Activated naive CD8-positive, alpha-beta T cell treated with anti-CD3 and anti-CD28 coated beads, Interleukin-2, amount 10 ng/mL, durations not matched to agents 7 days and 5 days (primary cell): ENCODE data around the gene ERG. TPM values are rescaled to one million over a fixed set of nuclear protein-coding genes. Genes with fewer than 3 reads are reported as not detected.

Experiments
- ATAC-seq: fragments of 150-1000 bp; cut with Tn5 transposase; one replicate; pipeline ENCODE4 v1.10.0; 2021; ENCODE audit warnings: low read depth, moderate library complexity
- POLR2A ChIA-PET: fragments of 350-600 bp; sonication (Branson Sonifier 250); formaldehyde crosslinking; loops from one replicate; lab custom pipeline; 2021; ENCODE audit warnings: antibody characterized with exemption; lab: Charles Lee
- DNase-seq: peaks from one replicate; pipeline ENCODE4 v3.0.0; 2021
- H3K27ac Mint-ChIP-seq: one replicate; pipeline ENCODE4 v1.8.0; 2022; ENCODE audit warnings: mild to moderate bottlenecking, mixed read lengths
- H3K27me3 Mint-ChIP-seq: one replicate; pipeline ENCODE4 v1.8.0; 2022; ENCODE audit warnings: mild to moderate bottlenecking, moderate library complexity, mixed read lengths
- H3K36me3 Mint-ChIP-seq: one replicate; pipeline ENCODE4 v1.8.0; 2021; ENCODE audit warnings: mild to moderate bottlenecking, mixed read lengths
- H3K4me1 Mint-ChIP-seq: one replicate; pipeline ENCODE4 v1.8.0; 2021; ENCODE audit warnings: mixed read lengths
- H3K4me3 Mint-ChIP-seq: one replicate; pipeline ENCODE4 v1.8.0; 2022; ENCODE audit warnings: mild to moderate bottlenecking, moderate library complexity, mixed read lengths
- H3K9me3 Mint-ChIP-seq: one replicate; pipeline ENCODE4 v1.8.0; 2021; ENCODE audit warnings: mixed read lengths
- total RNA-seq, 2 experiments: library from RNA; stranded (reverse); gene quantifications; one replicate each; pipeline ENCODE4 v1.2.3, GENCODE V29; 2021

ERG gene
- total RNA-seq, 2 experiments from 2014 or later, result not detected

DNA sequence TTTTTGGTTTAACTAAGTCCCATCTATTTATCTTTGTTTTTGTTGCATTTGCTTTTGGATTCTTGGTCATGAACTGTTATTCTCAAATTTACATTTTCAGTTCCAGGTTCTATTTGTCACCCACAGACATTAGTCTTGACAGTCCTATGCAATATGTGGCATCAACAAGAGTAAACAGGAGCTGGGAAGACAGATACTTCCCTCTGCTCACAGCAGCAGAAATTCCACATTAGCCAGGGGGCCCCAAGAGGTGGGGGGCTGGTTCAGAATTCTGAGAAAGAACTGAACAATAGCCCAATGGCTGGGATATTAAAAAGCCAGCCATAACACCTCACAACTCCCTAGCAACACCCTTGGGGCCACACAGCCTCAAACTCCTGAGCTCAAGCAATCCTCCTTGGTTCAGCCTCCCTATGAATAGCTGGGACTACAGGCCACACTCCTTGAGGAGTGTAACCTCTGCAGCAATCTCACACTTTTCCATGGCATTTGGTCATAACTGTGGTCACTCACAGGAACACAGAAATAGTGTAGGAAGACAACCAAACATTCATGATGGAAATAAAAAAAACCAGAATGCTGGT, 67.8 kb downstream of the ERG start:
- no peaks in the 10 kb centered on the region for H3K4me1 Mint-ChIP-seq
- ATAC-seq, result no peak
- POLR2A ChIA-PET, result no interaction called here
- H3K36me3 Mint-ChIP-seq, result no peaks in the 10 kb centered on the region
- H3K4me3 Mint-ChIP-seq, result no peak overlapping the region
- no peaks in the 10 kb centered on the region for H3K9me3 Mint-ChIP-seq
- DNase-seq, result no peak
- H3K27me3 Mint-ChIP-seq, result no peaks in the 10 kb centered on the region
- no peak overlapping the region for H3K27ac Mint-ChIP-seq

GRCh38 chr21:38429011-38429410, 69.3 kb downstream of the ERG start:
- no peaks in the 10 kb centered on the region for H3K36me3 Mint-ChIP-seq
- H3K27me3 Mint-ChIP-seq, result no peaks in the 10 kb centered on the region
- POLR2A ChIA-PET, result no interaction called here
- no peak for ATAC-seq
- H3K9me3 Mint-ChIP-seq, result no peaks in the 10 kb centered on the region
- no peak for DNase-seq
- H3K4me1 Mint-ChIP-seq, result no peaks in the 10 kb centered on the region
- no peak overlapping the region for H3K27ac Mint-ChIP-seq
- H3K4me3 Mint-ChIP-seq, result no peak overlapping the region

- no peak overlapping the region for H3K27ac Mint-ChIP-seq
- no peaks in the 10 kb centered on the region for H3K27me3 Mint-ChIP-seq
- ATAC-seq (no peak), DNase-seq (no peak)
- POLR2A ChIA-PET, result no interaction called here
- H3K4me3 Mint-ChIP-seq, result no peak overlapping the region
- no peaks in the 10 kb centered on the region for H3K4me1 Mint-ChIP-seq
- no peaks in the 10 kb centered on the region for H3K36me3 Mint-ChIP-seq
- no peaks in the 10 kb centered on the region for H3K9me3 Mint-ChIP-seq
These were observed 70.1 kb downstream of the ERG start for GRCh38 chr21:38428211-38428610.

DNA sequence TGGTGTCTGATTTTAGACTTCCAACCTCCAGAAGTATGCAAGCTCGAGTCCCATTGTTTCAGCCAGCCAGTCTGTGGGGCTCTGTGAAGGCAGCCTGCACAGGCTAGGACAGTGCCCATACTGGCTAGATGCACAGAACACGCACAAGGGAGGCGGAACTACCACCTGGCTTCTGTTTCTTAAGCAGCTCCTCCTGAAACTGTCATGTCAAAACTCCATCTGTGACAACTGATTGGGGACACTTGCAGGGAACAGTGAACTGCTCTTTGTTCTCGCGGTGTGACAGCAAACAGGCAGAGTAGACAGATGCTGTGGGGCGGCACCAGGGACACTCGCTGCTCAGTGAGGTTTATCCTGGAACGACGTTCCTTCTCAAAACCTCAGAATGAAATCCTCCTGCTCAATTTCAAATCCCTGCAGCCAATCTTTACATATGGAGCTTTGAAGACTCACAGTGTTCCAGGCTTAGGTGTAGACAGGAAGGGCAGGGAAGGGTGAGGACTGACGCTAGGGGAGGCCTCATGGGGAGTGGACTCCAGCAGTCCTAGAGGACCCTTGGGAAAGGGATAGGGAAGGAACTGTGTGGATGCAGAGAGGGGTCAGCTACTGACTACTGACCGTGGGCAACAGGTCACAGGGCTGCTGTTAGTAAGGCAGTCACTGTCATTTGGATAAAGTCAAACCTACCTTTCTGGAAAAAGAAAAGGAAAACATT, 73.8 kb downstream of the ERG start:
- DNase-seq (no peak), ATAC-seq (no peak)
- Mint-ChIP-seq H3K4me1 (no peaks in the 10 kb centered on the region), H3K27ac (no peak overlapping the region), H3K36me3 (no peaks in the 10 kb centered on the region), H3K4me3 (no peak overlapping the region), H3K27me3 (no peaks in the 10 kb centered on the region), H3K9me3 (no peaks in the 10 kb centered on the region)
- POLR2A ChIA-PET, result no interaction called here

DNA sequence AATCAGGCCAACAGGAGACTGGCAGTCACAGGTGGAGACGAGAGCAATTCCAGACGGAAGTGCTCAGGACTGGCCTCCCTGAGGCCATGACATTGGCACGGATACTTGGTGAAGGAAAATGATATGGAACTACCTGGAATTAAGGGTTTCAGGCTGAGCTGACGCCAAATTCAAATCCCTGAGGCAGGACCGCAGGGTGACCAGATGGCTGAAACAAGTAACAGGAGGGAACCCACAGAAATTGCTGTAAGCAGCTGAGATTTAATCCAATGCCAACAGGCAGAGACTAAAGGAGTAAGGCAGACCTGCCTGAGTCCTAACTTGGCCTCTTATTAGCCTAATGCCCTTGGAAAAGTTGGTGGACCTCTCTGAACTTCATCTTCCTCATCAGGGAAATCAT, 76.2 kb downstream of the ERG start:
- DNase-seq (no peak), ATAC-seq (no peak)
- Mint-ChIP-seq H3K9me3 (no peaks in the 10 kb centered on the region), H3K27me3 (no peaks in the 10 kb centered on the region), H3K27ac (no peak overlapping the region), H3K36me3 (no peaks in the 10 kb centered on the region), H3K4me3 (no peak overlapping the region), H3K4me1 (no peaks in the 10 kb centered on the region)
- POLR2A ChIA-PET, result no interaction called here

DNA sequence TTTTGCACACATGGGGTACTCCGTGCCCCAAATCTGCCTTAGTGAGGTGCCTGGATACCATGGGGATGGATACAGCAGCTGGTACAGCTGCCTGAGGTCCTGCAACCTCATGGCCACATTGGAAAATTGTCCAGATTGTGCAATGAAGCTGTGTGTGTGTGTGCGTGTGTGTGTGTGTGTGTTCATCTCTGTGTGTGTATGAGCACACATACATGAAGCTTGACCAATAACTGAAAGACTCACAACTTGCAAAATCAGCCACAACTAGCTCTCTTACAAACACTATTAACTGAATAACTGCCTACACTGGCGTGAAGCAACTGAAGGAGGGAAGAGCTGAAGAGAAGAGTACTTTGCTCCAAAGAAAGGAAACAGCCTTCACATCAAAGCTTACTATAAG, 78.1 kb downstream of the ERG start:
- ATAC-seq (no peak), DNase-seq (no peak)
- POLR2A ChIA-PET, result no interaction called here
- Mint-ChIP-seq H3K27me3 (no peaks in the 10 kb centered on the region), H3K27ac (no peak overlapping the region), H3K9me3 (no peaks in the 10 kb centered on the region), H3K4me3 (no peak overlapping the region), H3K4me1 (no peaks in the 10 kb centered on the region), H3K36me3 (no peaks in the 10 kb centered on the region)

- H3K9me3 Mint-ChIP-seq, result no peaks in the 10 kb centered on the region
- DNase-seq, result no peak
- no peak overlapping the region for H3K4me3 Mint-ChIP-seq
- H3K36me3 Mint-ChIP-seq, result no peaks in the 10 kb centered on the region
- no peak overlapping the region for H3K27ac Mint-ChIP-seq
- ATAC-seq, result no peak
- peaks cover 5% of the 10 kb centered on the region for H3K27me3 Mint-ChIP-seq
- POLR2A ChIA-PET, result no interaction called here
- H3K4me1 Mint-ChIP-seq, result no peaks in the 10 kb centered on the region
These were observed 80.6 kb downstream of the ERG start for GRCh38 chr21:38417726-38418125.

DNA sequence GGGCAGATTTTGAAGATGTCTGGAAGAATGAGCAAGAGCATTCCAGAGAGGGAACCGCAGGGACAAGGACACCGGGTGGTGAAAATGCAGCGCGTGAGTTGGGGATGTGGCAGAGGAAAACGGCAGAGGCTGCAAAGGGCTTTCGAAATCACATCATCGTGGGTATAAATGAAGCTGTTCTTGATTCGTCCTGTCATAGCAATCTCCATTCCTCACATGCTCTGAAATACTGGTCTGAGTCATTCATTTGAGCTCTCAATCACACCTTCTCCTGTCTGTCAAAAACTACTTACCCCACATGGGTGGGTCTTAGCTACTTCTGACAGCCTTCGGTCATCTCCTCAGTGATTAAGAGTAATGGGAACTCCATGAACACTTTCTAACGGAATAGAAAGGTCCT, 81.5 kb downstream of the ERG start:
- POLR2A ChIA-PET, result no interaction called here
- Mint-ChIP-seq H3K9me3 (no peaks in the 10 kb centered on the region), H3K27ac (no peak overlapping the region), H3K27me3 (peaks cover 5% of the 10 kb centered on the region), H3K4me1 (no peaks in the 10 kb centered on the region), H3K36me3 (no peaks in the 10 kb centered on the region), H3K4me3 (no peak overlapping the region)
- DNase-seq (no peak), ATAC-seq (no peak)

- DNase-seq, result no peak
- Mint-ChIP-seq H3K36me3 (no peaks in the 10 kb centered on the region), H3K27me3 (peaks cover 5% of the 10 kb centered on the region), H3K9me3 (no peaks in the 10 kb centered on the region), H3K4me3 (no peak overlapping the region), H3K27ac (no peak overlapping the region), H3K4me1 (no peaks in the 10 kb centered on the region)
- POLR2A ChIA-PET, result no interaction called here
- ATAC-seq, result no peak
These were observed 84.2 kb downstream of the ERG start for GRCh38 chr21:38413958-38414548.

- H3K27ac Mint-ChIP-seq, result no peak overlapping the region
- H3K9me3 Mint-ChIP-seq, result no peaks in the 10 kb centered on the region
- peaks cover 5% of the 10 kb centered on the region for H3K27me3 Mint-ChIP-seq
- no peak overlapping the region for H3K4me3 Mint-ChIP-seq
- no peaks in the 10 kb centered on the region for H3K4me1 Mint-ChIP-seq
- POLR2A ChIA-PET, result no interaction called here
- ATAC-seq (no peak), DNase-seq (no peak)
- H3K36me3 Mint-ChIP-seq, result no peaks in the 10 kb centered on the region
These were observed 87.8 kb downstream of the ERG start for GRCh38 chr21:38410466-38410865.

- no peaks in the 10 kb centered on the region for H3K9me3 Mint-ChIP-seq
- H3K27me3 Mint-ChIP-seq, result peaks cover 3% of the 10 kb centered on the region
- no peaks in the 10 kb centered on the region for H3K4me1 Mint-ChIP-seq
- no peak for DNase-seq
- no peak overlapping the region for H3K4me3 Mint-ChIP-seq
- POLR2A ChIA-PET, result no interaction called here
- no peak for ATAC-seq
- no peaks in the 10 kb centered on the region for H3K36me3 Mint-ChIP-seq
- H3K27ac Mint-ChIP-seq, result no peak overlapping the region
These were observed 88.4 kb downstream of the ERG start for GRCh38 chr21:38409907-38410306.

GRCh38 chr21:38404177-38404576, 94.1 kb downstream of the ERG start:
- Mint-ChIP-seq H3K27me3 (peaks cover 8% of the 10 kb centered on the region), H3K4me3 (no peak overlapping the region), H3K9me3 (no peaks in the 10 kb centered on the region), H3K27ac (no peak overlapping the region), H3K36me3 (no peaks in the 10 kb centered on the region), H3K4me1 (no peaks in the 10 kb centered on the region)
- no peak for ATAC-seq
- no peak for DNase-seq
- POLR2A ChIA-PET, result no interaction called here

DNA sequence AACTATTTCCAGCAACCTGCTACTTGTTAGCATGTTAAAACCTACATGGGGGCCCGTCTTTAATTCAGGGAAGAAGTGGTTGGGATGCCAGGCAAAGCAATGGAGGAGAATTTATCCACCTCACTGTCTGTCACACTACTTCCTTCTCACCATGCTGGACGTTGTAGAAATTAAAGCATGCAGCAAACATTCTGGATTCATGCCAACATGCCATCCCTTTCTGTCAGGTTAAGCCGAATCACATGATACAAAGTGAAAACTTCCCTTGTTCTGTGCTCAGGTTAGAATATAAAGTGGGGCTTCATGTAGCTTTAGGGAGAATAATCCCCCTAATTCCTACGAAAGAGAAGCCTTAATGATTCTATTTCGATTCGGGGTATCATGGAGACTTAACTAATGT, 95.5 kb downstream of the ERG start:
- Mint-ChIP-seq H3K9me3 (no peaks in the 10 kb centered on the region), H3K36me3 (no peaks in the 10 kb centered on the region), H3K4me3 (no peak overlapping the region), H3K27ac (no peak overlapping the region), H3K27me3 (peaks cover 8% of the 10 kb centered on the region), H3K4me1 (no peaks in the 10 kb centered on the region)
- POLR2A ChIA-PET, result no interaction called here
- DNase-seq (no peak), ATAC-seq (no peak)

- Mint-ChIP-seq H3K27ac (no peak overlapping the region), H3K27me3 (peaks cover 8% of the 10 kb centered on the region), H3K36me3 (no peaks in the 10 kb centered on the region), H3K4me1 (no peaks in the 10 kb centered on the region), H3K4me3 (no peak overlapping the region), H3K9me3 (no peaks in the 10 kb centered on the region)
- POLR2A ChIA-PET, result no interaction called here
- no peak for ATAC-seq
- no peak for DNase-seq
These were observed 96.0 kb downstream of the ERG start for GRCh38 chr21:38402291-38402690.
